GM18909 (cell line): ENCODE measurements around the gene VIT.

Experiments used
- ATAC-seq: cut with Tn5 transposase; IDR thresholded peaks from one replicate; pipeline ENCODE4 v1.9.1; 2021; ENCODE audit warnings: mild to moderate bottlenecking; ENCODE audit not compliant: unreplicated experiment, poor library complexity

The VIT gene

GRCh38 chr2:36834731-36835524 lies 138.4 kb downstream of the VIT start:
- ATAC-seq = no peak

- ATAC-seq = no peak
These were observed 143.6 kb downstream of the VIT start for GRCh38 chr2:36839976-36840617.

- ATAC-seq = no peak
These were observed 147.3 kb downstream of the VIT start for GRCh38 chr2:36843838-36844237.

GRCh38 chr2:36849265-36849664 lies 152.8 kb downstream of the VIT start:
- no peak for ATAC-seq

- no peak for ATAC-seq
These were observed 157.7 kb downstream of the VIT start for GRCh38 chr2:36854241-36854640.

GRCh38 chr2:36855429-36855828 lies 158.9 kb downstream of the VIT start:
- ATAC-seq = no peak

GRCh38 chr2:36857713-36858112 lies 161.2 kb downstream of the VIT start:
- ATAC-seq = no peak

- ATAC-seq = peak; percentile 68
These were observed 162.3 kb downstream of the VIT start for GRCh38 chr2:36858551-36859365.

GRCh38 chr2:36859366-36859792 lies 162.9 kb downstream of the VIT start:
- no peak for ATAC-seq

- no peak for ATAC-seq
These were observed 165.4 kb downstream of the VIT start for GRCh38 chr2:36861896-36862295.
